Endothelial cell of umbilical vein (primary cell): ENCODE measurements around the gene FMNL2. TPM values are rescaled to one million over a fixed set of nuclear protein-coding genes. Genes with fewer than 3 reads are reported as not detected.

Experiments used
- BruUV-seq: library from RNA; stranded (reverse); fragments of 400-500 nt; replicated peaks from 2 replicates; lab custom pipeline; 2021; lab: Mats Ljungman, UMichigan
- CTCF ChIA-PET: fragments of 300-600, 350-600 bp; sonication (Branson Sonifier 250); formaldehyde crosslinking; loops from one replicate; lab custom pipeline; 2021; ENCODE audit warnings: antibody characterized with exemption, inconsistent platforms; lab: Charles Lee
- POLR2A ChIA-PET: fragments of 300-600, 350-600 bp; sonication (Branson Sonifier 250); formaldehyde crosslinking; loops from one replicate; lab custom pipeline; 2021; ENCODE audit warnings: antibody characterized with exemption, inconsistent platforms; lab: Charles Lee
- DNase-seq: peaks from one replicate; pipeline ENCODE4 v3.0.0-alpha.2; 2011; ENCODE audit warnings: low read depth, low spot score
- FAIRE-seq: peaks from 2 replicates; lab custom pipeline; 2011; peaks lifted over from hg19 to GRCh38; lab: Jason Lieb, UNC
- H2AFZ ChIP-seq: 2 replicates; pipeline ENCODE4 v1.6.0; 2012; ENCODE audit warnings: low read depth, low read length, control low read depth, inconsistent platforms
- H3K27ac ChIP-seq: 2 replicates; pipeline ENCODE4 v1.5.1; 2011; ENCODE audit warnings: low read depth, mild to moderate bottlenecking, control low read depth, low read length, moderate library complexity; ENCODE audit not compliant: insufficient read depth
- H3K27me3 ChIP-seq, 2 experiments: 2 replicates each; pipeline versions ENCODE4 v1.6.0 to v1.6.1; 2011; ENCODE audit warnings: low read length in 2 of 2, mixed read lengths in 1 of 2; ENCODE audit not compliant: control insufficient read depth in 2 of 2, insufficient read depth in 2 of 2
- H3K36me3 ChIP-seq, 2 experiments: 2 replicates in 1 of 2; 3 replicates in 1 of 2; pipeline ENCODE4 v1.5.1; 2011; ENCODE audit warnings: low read length in 2 of 2, mild to moderate bottlenecking in 1 of 2, moderate library complexity in 1 of 2; ENCODE audit not compliant: control insufficient read depth in 2 of 2, insufficient read depth in 2 of 2; ENCODE audit errors: extremely low read depth in 1 of 2
- H3K4me1 ChIP-seq: 3 replicates; pipeline ENCODE4 v1.5.1; 2011; ENCODE audit warnings: mild to moderate bottlenecking, low read length; ENCODE audit not compliant: control insufficient read depth, insufficient read depth; ENCODE audit errors: extremely low read depth
- H3K4me2 ChIP-seq: 2 replicates; pipeline ENCODE4 v1.6.1; 2011; ENCODE audit warnings: low read length, control low read depth, mixed read lengths; ENCODE audit not compliant: insufficient read depth
- H3K4me3 ChIP-seq, 3 experiments: fragments of 200-600 bp in 1 of 3; sonication (generic), shearing (Covaris generic) in 1 of 3; replicated peaks in 1 of 3; 2 replicates each; pipeline ENCODE4 v1.5.1; 2011 to 2016; ENCODE audit warnings: control low read depth in 3 of 3, low read length in 3 of 3, mild to moderate bottlenecking in 2 of 3, inconsistent platforms in 1 of 3, low read depth in 1 of 3, moderate library complexity in 1 of 3; ENCODE audit not compliant: insufficient read depth in 1 of 3
- H3K79me2 ChIP-seq: 2 replicates; pipeline ENCODE4 v1.6.0; 2012; ENCODE audit warnings: low read length, inconsistent platforms; ENCODE audit not compliant: control insufficient read depth, insufficient read depth
- H3K9ac ChIP-seq: replicated peaks from 2 replicates; pipeline ENCODE3; 2011; ENCODE audit warnings: low read length, control low read depth; ENCODE audit not compliant: insufficient read depth; ENCODE audit errors: extremely low read depth
- H3K9me1 ChIP-seq: replicated peaks from 3 replicates; pipeline ENCODE4 v1.6.0; 2011; ENCODE audit warnings: mild to moderate bottlenecking, low read length; ENCODE audit not compliant: control insufficient read depth, insufficient read depth; ENCODE audit errors: extremely low read depth
- H3K9me3 ChIP-seq: replicated peaks from 2 replicates; pipeline ENCODE4 v1.5.1; 2012; ENCODE audit warnings: low read length, inconsistent platforms; ENCODE audit not compliant: control insufficient read depth, insufficient read depth
- H4K20me1 ChIP-seq: replicated peaks from 2 replicates; pipeline ENCODE3; 2011; ENCODE audit warnings: mild to moderate bottlenecking, low read length; ENCODE audit not compliant: control insufficient read depth, insufficient read depth; ENCODE audit errors: extremely low read depth
- CTCF ChIP-seq, 2 donors: IDR thresholded peaks; 1 replicate in 1 of 2; 2 replicates in 1 of 2; pipeline ENCODE4 v1.5.1; 2011; ENCODE audit warnings: low read length in 2 of 2, mild to moderate bottlenecking in 2 of 2, moderate library complexity in 2 of 2, control low read depth in 1 of 2, inconsistent platforms in 1 of 2, low read depth in 1 of 2; ENCODE audit not compliant: insufficient read depth in 1 of 2; ENCODE audit errors: extremely low read depth in 1 of 2
- EZH2 ChIP-seq: IDR thresholded peaks from 2 replicates; pipeline ENCODE4 v1.6.1; 2012; ENCODE audit warnings: borderline replicate concordance, low read depth, mild to moderate bottlenecking, moderate library complexity, low read length, inconsistent platforms; ENCODE audit not compliant: severe bottlenecking
- FOS ChIP-seq: IDR thresholded peaks from 2 replicates; pipeline ENCODE4 v1.6.1; 2011; ENCODE audit warnings: mild to moderate bottlenecking, low read length, moderate library complexity, borderline replicate concordance; ENCODE audit not compliant: insufficient read depth
- GATA2 ChIP-seq: IDR thresholded peaks from 2 replicates; pipeline ENCODE4 v1.7.0; 2011; ENCODE audit warnings: low read depth, mild to moderate bottlenecking, moderate library complexity, mixed read lengths, low read length; ENCODE audit not compliant: insufficient read length, insufficient read depth
- JUN ChIP-seq: IDR thresholded peaks from 2 replicates; pipeline ENCODE4 v1.6.1; 2011; ENCODE audit warnings: borderline replicate concordance, low read depth; ENCODE audit not compliant: insufficient read length, insufficient read depth
- MAX ChIP-seq: IDR thresholded peaks from 2 replicates; pipeline ENCODE4 v1.6.1; 2011; ENCODE audit not compliant: insufficient read depth, insufficient read length
- MYC ChIP-seq: IDR thresholded peaks from one replicate; pipeline ENCODE4 v1.6.1; 2011; ENCODE audit warnings: mild to moderate bottlenecking, low read depth, low read length
- POLR2A ChIP-seq: IDR thresholded peaks from 2 replicates; pipeline ENCODE4 v1.6.1; 2012; ENCODE audit warnings: low read depth, mild to moderate bottlenecking, control low read depth, low read length
- POLR2AphosphoS5 ChIP-seq: IDR thresholded peaks from 2 replicates; pipeline ENCODE4 v1.6.1; 2012; ENCODE audit warnings: low read depth, mild to moderate bottlenecking, control low read depth, low read length, moderate library complexity; ENCODE audit not compliant: insufficient read depth
- dilution Hi-C: fragments of 300-500 bp; cut with MboI; formaldehyde crosslinking; loops from one replicate; pipeline ENCODE4 v1.15.0; 2019; ENCODE audit warnings: low sequenced_read_pairs; ENCODE audit not compliant: extremely low pct_ligation_motif_present
- intact Hi-C: fragments of 100-400 bp; cut with micrococcal nuclease; formaldehyde crosslinking; loops from one replicate; pipeline ENCODE4 v1.10.0; 2022
- polyA plus RNA-seq, 4 experiments: library from polyadenylated mRNA; depleted of rRNA in 3 of 4; stranded (reverse) in 3 of 4; unstranded in 1 of 4; fragments of >200 nt; gene quantifications; 2 replicates each; pipeline versions ENCODE4 v1.2.1 to v1.2.3, GENCODE V29; 2011 to 2012; ENCODE audit warnings: missing spikeins in 1 of 4
- total RNA-seq: library from RNA; stranded (reverse); gene quantifications from 2 replicates; pipeline ENCODE4 v1.2.3, GENCODE V29; 2021

The FMNL2 gene
- total and polyA plus RNA-seq, 2 donors (not counting 3 experiments of a cell fraction or from before 2014, with no cell fraction given): 8.3 to 28.0 TPM

GRCh38 chr2:152427902-152428301, 92.9 kb downstream of the FMNL2 start:
- Histone ChIP-seq H4K20me1 (no peaks in the 10 kb centered on the region), H2AFZ (no peak overlapping the region), H3K9me3 (no peaks in the 10 kb centered on the region), H3K36me3 (no peaks in the 10 kb centered on the region), H3K9ac (no peak overlapping the region), H3K79me2 (peaks cover 14% of the 10 kb centered on the region), H3K4me2 (no peak overlapping the region), H3K27me3 (no peaks in the 10 kb centered on the region), H3K9me1 (no peaks in the 10 kb centered on the region), H3K27ac (no peak overlapping the region), H3K4me1 (no peaks in the 10 kb centered on the region), H3K4me3 (no peak overlapping the region)
- dilution Hi-C loops: no loop called here
- POLR2A ChIA-PET: no interaction called here
- BruUV-seq: no TSS peak
- intact Hi-C loops: no loop called here
- TF ChIP-seq EZH2 (no peak), MAX (no peak), GATA2 (no peak), POLR2AphosphoS5 (no peak), MYC (no peak), CTCF (IDR thresholded peaks at IDR 0.05; ENCODE audit: extremely low read depth in 1 of 2, insufficient read depth in 1 of 2, low read depth in 1 of 2, low read length in 2 of 2) (no peak), FOS (no peak), POLR2A (no peak), JUN (no peak)
- CTCF ChIA-PET: interaction anchor here (1.4 kb wide), 1 partner anchor 61 kb away, joined by 3 read pairs; no protein-coding TSS in a partner anchor
- FAIRE-seq: no peak
- no peak for DNase-seq
